Measurements from ENCODE around the gene VPS50. TPM values are rescaled to one million over a fixed set of nuclear protein-coding genes. Genes with fewer than 3 reads are reported as not detected.

VPS50 gene
- total and polyA plus RNA-seq, 2 donors (not counting 3 experiments of a cell fraction or from before 2014, with no cell fraction given), result 6.6 to 25.6 TPM

DNA sequence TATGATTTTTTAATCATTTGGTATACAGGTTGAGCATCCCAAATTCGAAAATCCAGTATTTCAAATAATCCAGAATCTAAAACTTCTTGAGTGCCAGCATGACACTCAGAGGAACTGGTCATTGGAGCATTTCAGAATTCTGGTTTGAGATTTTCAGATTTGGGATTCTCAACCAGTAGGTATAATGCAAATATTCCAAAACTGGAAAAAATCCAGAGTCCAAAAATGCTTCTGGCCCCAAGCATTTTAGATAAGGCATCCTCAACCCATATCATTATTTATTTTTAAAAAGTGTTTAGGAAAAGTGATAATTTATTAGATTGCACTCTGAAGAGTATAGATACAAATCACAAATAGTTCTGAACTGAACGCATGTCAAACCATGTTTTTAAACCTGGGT lies 120.7 kb downstream of the VPS50 start:
- BruUV-seq (replicated peaks), result no TSS peak
- dilution Hi-C loops (cut with MboI; ENCODE audit: extremely low pct_ligation_motif_present, low sequenced_read_pairs) (no loop called here), intact Hi-C loops (cut with micrococcal nuclease) (no loop called here)
- no peaks in the 10 kb centered on the region for H3K9me1 ChIP-seq (replicated peaks; ENCODE audit: control insufficient read depth, extremely low read depth, insufficient read depth, low read length)
- no peak overlapping the region for H3K4me2 ChIP-seq (ENCODE audit: insufficient read depth, low read length)
- ChIA-PET POLR2A (no interaction called here), CTCF (no interaction called here)
- no peak overlapping the region for H3K27ac ChIP-seq (ENCODE audit: insufficient read depth, low read depth, low read length)
- H3K79me2 ChIP-seq (ENCODE audit: control insufficient read depth, insufficient read depth, low read length), result no peaks in the 10 kb centered on the region
- no peaks in the 10 kb centered on the region for H3K9me3 ChIP-seq (replicated peaks; ENCODE audit: control insufficient read depth, insufficient read depth, low read length)
- FAIRE-seq (no peak), DNase-seq (ENCODE audit: low read depth, low spot score) (no peak)
- no peak overlapping the region for H3K4me3 ChIP-seq (replicated peaks in 1 of 3; ENCODE audit: insufficient read depth in 1 of 3, low read depth in 1 of 3, low read length in 3 of 3)
- no peaks in the 10 kb centered on the region for H4K20me1 ChIP-seq (replicated peaks; ENCODE audit: control insufficient read depth, extremely low read depth, insufficient read depth, low read length)
- TF ChIP-seq POLR2A (IDR thresholded peaks at IDR 0.05; ENCODE audit: low read depth, low read length) (no peak), POLR2AphosphoS5 (IDR thresholded peaks at IDR 0.05; ENCODE audit: insufficient read depth, low read depth, low read length) (no peak), GATA2 (IDR thresholded peaks at IDR 0.05; ENCODE audit: insufficient read depth, insufficient read length, low read depth, low read length) (no peak), MYC (IDR thresholded peaks at IDR 0.05; ENCODE audit: low read depth, low read length) (no peak), MAX (IDR thresholded peaks at IDR 0.05; ENCODE audit: insufficient read depth, insufficient read length) (no peak), EZH2 (IDR thresholded peaks at IDR 0.05; ENCODE audit: borderline replicate concordance, low read depth, low read length, severe bottlenecking) (no peak), JUN (IDR thresholded peaks at IDR 0.05; ENCODE audit: borderline replicate concordance, insufficient read depth, insufficient read length, low read depth) (no peak), FOS (IDR thresholded peaks at IDR 0.05; ENCODE audit: borderline replicate concordance, insufficient read depth, low read length) (no peak), CTCF (IDR thresholded peaks at IDR 0.05; ENCODE audit: extremely low read depth in 1 of 2, insufficient read depth in 1 of 2, low read depth in 1 of 2, low read length in 2 of 2) (no peak)
- H3K36me3 ChIP-seq (ENCODE audit: control insufficient read depth in 2 of 2, extremely low read depth in 1 of 2, insufficient read depth in 2 of 2, low read length in 2 of 2), result no peaks in the 10 kb centered on the region
- no peaks in the 10 kb centered on the region for H3K4me1 ChIP-seq (ENCODE audit: control insufficient read depth, extremely low read depth, insufficient read depth, low read length)
- no peaks in the 10 kb centered on the region for H3K27me3 ChIP-seq (ENCODE audit: control insufficient read depth in 2 of 2, insufficient read depth in 2 of 2, low read length in 2 of 2)
- no peak overlapping the region for H3K9ac ChIP-seq (replicated peaks; ENCODE audit: extremely low read depth, insufficient read depth, low read length)
- no peak overlapping the region for H2AFZ ChIP-seq (ENCODE audit: low read depth, low read length)
